OCI-LY7 (cell line): ENCODE results near the gene APBB2. TPM values are rescaled to one million over a fixed set of nuclear protein-coding genes. Genes with fewer than 3 reads are reported as not detected.

Source experiments
- BruUV-seq: library from RNA; stranded (reverse); fragments of 400-500 nt; replicated peaks from 2 replicates; lab custom pipeline; 2021; lab: Mats Ljungman, UMichigan
- CTCF ChIA-PET: fragments of 300-600 bp; sonication (Branson Sonifier 250); formaldehyde crosslinking; loops from one replicate; lab custom pipeline; 2022; ENCODE audit warnings: antibody characterized with exemption; ENCODE audit not compliant: unreplicated experiment; lab: Charles Lee
- POLR2A ChIA-PET: fragments of 300-600 bp; sonication (Branson Sonifier 250); formaldehyde crosslinking; loops from one replicate; lab custom pipeline; 2022; ENCODE audit warnings: antibody characterized with exemption; lab: Charles Lee
- DNase-seq: peaks from one replicate; pipeline ENCODE4 v3.0.0-alpha.2; 2015; ENCODE audit warnings: low spot score
- H2AFZ ChIP-seq: fragments of 200-600 bp; sonication (generic), shearing (Covaris generic); 2 replicates; pipeline ENCODE4 v1.6.1; 2014; ENCODE audit warnings: mild to moderate bottlenecking, antibody characterized with exemption, low read length, moderate library complexity
- H3K27ac ChIP-seq: fragments of 200-600 bp; sonication (generic); 2 replicates; pipeline ENCODE4 v1.5.1; 2014; ENCODE audit warnings: mixed run types, low read depth, mild to moderate bottlenecking, moderate library complexity, low read length, inconsistent platforms; ENCODE audit not compliant: poor library complexity, severe bottlenecking
- H3K36me3 ChIP-seq: fragments of 200-600 bp; sonication (generic); 2 replicates; pipeline ENCODE4 v1.6.1; 2014; ENCODE audit warnings: mild to moderate bottlenecking, antibody characterized with exemption, low read length, moderate library complexity, mixed read lengths; ENCODE audit not compliant: insufficient read depth
- H3K4me1 ChIP-seq: fragments of 200-600 bp; sonication (generic); 2 replicates; pipeline ENCODE4 v1.5.1; 2014; ENCODE audit warnings: mild to moderate bottlenecking, low read length; ENCODE audit not compliant: insufficient read depth, poor library complexity, severe bottlenecking
- H3K4me2 ChIP-seq: fragments of 200-600 bp; sonication (generic); 2 replicates; pipeline ENCODE4 v1.6.1; 2014; ENCODE audit warnings: mild to moderate bottlenecking, low read length
- H3K4me3 ChIP-seq: fragments of 200-600 bp; sonication (generic); 2 replicates; pipeline ENCODE4 v1.5.1; 2014; ENCODE audit warnings: mild to moderate bottlenecking, low read depth, low read length; ENCODE audit not compliant: poor library complexity, severe bottlenecking
- H3K79me2 ChIP-seq: fragments of 200-600 bp; sonication (generic); 2 replicates; pipeline ENCODE4 v1.6.1; 2016; ENCODE audit warnings: low read depth, mild to moderate bottlenecking, low read length, moderate library complexity, mixed read lengths; ENCODE audit not compliant: insufficient read depth
- H3K9me2 ChIP-seq: fragments of 200-600 bp; sonication (generic); 2 replicates; pipeline ENCODE4 v1.6.1; 2016; ENCODE audit warnings: mild to moderate bottlenecking, low read length, mixed read lengths; ENCODE audit not compliant: insufficient read depth
- H3K9me3 ChIP-seq: fragments of 200-600 bp; sonication (generic); 2 replicates; pipeline ENCODE4 v1.6.1; 2014; ENCODE audit warnings: mild to moderate bottlenecking, mixed run types, low read length, mixed read lengths
- H4K20me1 ChIP-seq: fragments of 200-600 bp; sonication (generic); 2 replicates; pipeline ENCODE4 v1.6.1; 2014; ENCODE audit warnings: mild to moderate bottlenecking, antibody characterized with exemption, low read length, moderate library complexity, mixed read lengths; ENCODE audit not compliant: insufficient read depth
- CTCF ChIP-seq: fragments of 200-600 bp; sonication (generic); conservative IDR thresholded peaks from 2 replicates; pipeline ENCODE4 v1.5.1; 2014; ENCODE audit warnings: mild to moderate bottlenecking, antibody characterized with exemption, low read length, moderate library complexity, mixed read lengths
- EZH2phosphoT487 ChIP-seq: fragments of 200-600 bp; sonication (generic); IDR thresholded peaks from 2 replicates; pipeline ENCODE4 v1.6.1; 2018; ENCODE audit warnings: low read depth, borderline replicate concordance, mild to moderate bottlenecking, mixed run types, antibody characterized with exemption, low read length, moderate library complexity, mixed read lengths
- intact Hi-C: fragments of 100-400 bp; cut with micrococcal nuclease; formaldehyde crosslinking; loops from one replicate; pipeline ENCODE4 v1.10.0; 2022; ENCODE audit not compliant: unreplicated experiment
- total RNA-seq, 2 experiments: library from RNA; depleted of rRNA in 1 of 2; stranded (reverse); fragments of >200 nt in 1 of 2; shearing (Covaris generic) in 1 of 2; gene quantifications; 2 replicates each; pipeline ENCODE4 v1.2.3, GENCODE V29; 2014 to 2022

Gene APBB2
- total RNA-seq, 2 experiments from 2014 or later = 66.4 to 88.5 TPM

GRCh38 chr4:40987151-40987550 is 227.2 kb downstream of the APBB2 start:
- Histone ChIP-seq H3K9me2 (no peaks in the 10 kb centered on the region), H3K27ac (no peak overlapping the region), H4K20me1 (no peaks in the 10 kb centered on the region), H3K4me2 (no peak overlapping the region), H3K36me3 (no peaks in the 10 kb centered on the region; the same call in 1 of the 2 replicates), H3K4me1 (peaks cover 87% of the 10 kb centered on the region), H3K79me2 (no peaks in the 10 kb centered on the region; the same call in 1 of the 2 replicates), H3K9me3 (no peaks in the 10 kb centered on the region), H2AFZ (no peak overlapping the region), H3K4me3 (no peak overlapping the region)
- DNase-seq = no peak
- CTCF ChIA-PET = no interaction called here
- TF ChIP-seq EZH2phosphoT487 (no peak), CTCF (no peak)
- intact Hi-C loops = no loop called here
- POLR2A ChIA-PET = interaction anchor here (0.7 to 11.2 kb wide), 6 partner anchors 7 to 271 kb away, joined by 3 to 127 read pairs (median 5); no protein-coding TSS in a partner anchor
- BruUV-seq = no TSS peak

DNA sequence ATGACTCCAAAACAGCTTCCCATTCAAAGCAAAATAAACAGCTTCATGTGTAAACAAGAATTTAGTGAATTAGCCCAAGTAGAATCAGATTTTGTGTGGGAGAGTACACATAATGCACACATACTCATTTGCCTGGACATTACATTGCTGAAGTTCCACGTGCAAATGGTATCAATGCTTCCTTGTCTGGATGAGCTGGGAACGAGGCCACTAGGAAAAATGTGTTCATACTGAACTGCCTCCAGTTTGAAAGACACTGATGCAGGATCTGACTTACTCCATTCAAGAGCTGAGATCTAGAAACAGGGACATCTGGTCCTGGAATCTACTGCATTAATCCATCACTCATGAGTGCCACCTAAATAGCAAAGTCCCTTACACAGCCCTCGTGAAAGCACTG is 228.0 kb downstream of the APBB2 start:
- Histone ChIP-seq H3K9me2 (no peaks in the 10 kb centered on the region), H3K4me3 (no peak overlapping the region), H3K4me2 (no peak overlapping the region), H3K79me2 (no peaks in the 10 kb centered on the region; the same call in 1 of the 2 replicates), H3K4me1 (peaks cover 84% of the 10 kb centered on the region), H3K36me3 (no peaks in the 10 kb centered on the region; the same call in 1 of the 2 replicates), H2AFZ (no peak overlapping the region), H3K27ac (no peak overlapping the region), H4K20me1 (no peaks in the 10 kb centered on the region), H3K9me3 (no peaks in the 10 kb centered on the region)
- no peak for DNase-seq
- ChIA-PET CTCF (interaction anchor here (0.6 kb wide), 1 partner anchor 101 kb away, joined by 3 read pairs; no protein-coding TSS in a partner anchor), POLR2A (interaction anchor here (0.6 to 11.2 kb wide), 9 partner anchors 8 to 272 kb away, joined by 3 to 127 read pairs (median 3); no protein-coding TSS in a partner anchor)
- intact Hi-C loops = no loop called here
- BruUV-seq = no TSS peak
- TF ChIP-seq EZH2phosphoT487 = no peak
- TF ChIP-seq CTCF = no peak

GRCh38 chr4:40984051-40984450 is 230.3 kb downstream of the APBB2 start:
- BruUV-seq = no TSS peak
- Histone ChIP-seq H3K9me3 (peaks cover 2% of the 10 kb centered on the region; the same call in 1 of the 2 replicates), H3K79me2 (no peaks in the 10 kb centered on the region; the same call in 1 of the 2 replicates), H3K36me3 (peaks cover 3% of the 10 kb centered on the region), H4K20me1 (no peaks in the 10 kb centered on the region), H3K4me1 (peaks cover 74% of the 10 kb centered on the region), H3K27ac (peak overlapping the region; percentile 61), H2AFZ (peak overlapping the region; percentile 29; the same call in 1 of the 2 replicates), H3K4me3 (peak overlapping the region; percentile 23), H3K4me2 (peak overlapping the region; percentile 56), H3K9me2 (no peaks in the 10 kb centered on the region)
- CTCF ChIA-PET = no interaction called here
- TF ChIP-seq EZH2phosphoT487 = no peak
- POLR2A ChIA-PET = interaction anchor here (0.6 to 11.2 kb wide), 5 partner anchors 10 to 221 kb away, joined by 3 to 127 read pairs (median 3); no protein-coding TSS in a partner anchor
- peak; percentile 79 for DNase-seq
- intact Hi-C loops = no loop called here
